ENCODE measurements around the gene RAB27A. TPM values are rescaled to one million over a fixed set of nuclear protein-coding genes. Genes with fewer than 3 reads are reported as not detected.

The RAB27A gene
- 8.8 to 12.1 TPM (median 12.0 TPM) in 5 replicates for total RNA-seq (2022; extraction: Qiagen RNA extraction)

GRCh38 chr15:55289746-55290527, at the start of gene RAB27A:
Gene RAB27A (minus strand): TSS chr15:55289813. CDS start chr15:55234934, 54,879 bp downstream.

GRCh38 chr15:55318588-55319494, 29.2 kb upstream of the RAB27A start, which contains the start of the genes PIGB and PIGBOS1:
Gene PIGB (plus strand): TSS chr15:55319222. CDS start chr15:55319251, 29 bp downstream.
Gene PIGBOS1 (minus strand): TSS chr15:55319123. CDS start chr15:55317792, 1,331 bp downstream.

DNA sequence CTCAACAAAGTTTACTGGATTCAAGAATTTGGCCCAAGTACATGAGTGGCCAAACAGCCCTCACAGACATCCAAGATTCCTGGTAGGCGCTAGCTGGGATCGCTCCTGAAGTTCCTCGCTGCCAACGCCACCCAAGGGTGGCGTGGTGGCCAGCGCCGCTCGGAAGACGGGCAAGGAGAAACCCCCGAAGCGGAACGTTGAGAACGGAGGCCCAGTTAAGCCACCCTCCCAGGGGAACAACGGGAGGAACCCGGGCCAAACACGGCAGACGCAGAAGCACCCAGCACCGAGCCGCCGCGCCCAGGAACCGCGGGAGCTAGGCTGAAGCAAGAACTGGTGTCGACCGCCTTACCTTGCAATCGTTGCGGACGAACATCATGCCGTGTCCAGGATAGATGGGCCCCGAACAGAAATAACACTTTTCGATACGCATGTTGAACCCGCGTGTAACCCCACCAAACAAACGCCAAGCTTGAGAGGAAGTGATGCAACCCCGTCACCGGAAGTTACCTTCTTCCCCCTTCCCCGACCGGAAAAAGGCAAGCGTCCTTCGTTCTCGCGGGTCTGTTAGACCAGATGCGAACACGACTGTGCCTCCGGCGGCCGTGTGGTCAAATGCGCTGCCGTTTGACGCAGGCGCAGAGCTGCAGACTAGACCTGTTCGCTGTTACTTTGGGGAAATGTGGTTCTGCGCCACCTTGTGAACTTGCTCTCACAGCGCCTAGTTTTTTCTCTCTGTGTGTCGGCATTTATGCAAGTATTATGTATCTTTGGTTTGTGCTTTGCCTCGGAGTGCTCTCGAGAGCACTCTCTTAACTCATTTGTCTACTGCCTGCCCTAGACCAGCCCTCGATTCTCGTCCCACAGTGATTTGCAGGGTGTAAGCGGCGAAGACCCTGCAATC, 92.9 kb downstream of the RAB27A start, which contains the start of gene RSL24D1:
Gene RSL24D1, minus strand, starts transcription at position 484 of the 904 bp plus-strand sequence. Its CDS starts 51 bp downstream, at position 433.

Other genes with a start within 250 kb of the RAB27A start
- 89.4 to 104 TPM (median 92.9 TPM) in 5 replicates for gene RSL24D1, start 92.9 kb downstream of the RAB27A start, total RNA-seq (2022; extraction: Qiagen RNA extraction)
- 20.2 to 31.1 TPM (median 24.8 TPM) in 5 replicates for gene PIGBOS1, start 29.3 kb upstream of the RAB27A start, total RNA-seq (2022; extraction: Qiagen RNA extraction)
- gene PIGB, start 29.4 kb upstream of the RAB27A start, total RNA-seq (2022; extraction: Qiagen RNA extraction), result 10.6 to 14.8 TPM (median 12.5 TPM) in 5 replicates
- 33.6 to 43.8 TPM (median 38.8 TPM) in 5 replicates for gene CCPG1, start 118.5 kb upstream of the RAB27A start, total RNA-seq (2022; extraction: Qiagen RNA extraction)
- gene PIERCE2, start 118.7 kb upstream of the RAB27A start, total RNA-seq (2022; extraction: Qiagen RNA extraction), result 3.0 to 5.3 TPM (median 3.4 TPM) in 5 replicates
- 6.7 to 9.2 TPM (median 8.3 TPM) in 5 replicates for gene DNAAF4, start 218.4 kb upstream of the RAB27A start, total RNA-seq (2022; extraction: Qiagen RNA extraction)